ENCODE results near the gene NTF3.

NTF3 gene

GRCh38 chr12:5459051-5459782 is 27.3 kb downstream of the NTF3 start:
- DNase-seq, result peak; percentile 37

DNA sequence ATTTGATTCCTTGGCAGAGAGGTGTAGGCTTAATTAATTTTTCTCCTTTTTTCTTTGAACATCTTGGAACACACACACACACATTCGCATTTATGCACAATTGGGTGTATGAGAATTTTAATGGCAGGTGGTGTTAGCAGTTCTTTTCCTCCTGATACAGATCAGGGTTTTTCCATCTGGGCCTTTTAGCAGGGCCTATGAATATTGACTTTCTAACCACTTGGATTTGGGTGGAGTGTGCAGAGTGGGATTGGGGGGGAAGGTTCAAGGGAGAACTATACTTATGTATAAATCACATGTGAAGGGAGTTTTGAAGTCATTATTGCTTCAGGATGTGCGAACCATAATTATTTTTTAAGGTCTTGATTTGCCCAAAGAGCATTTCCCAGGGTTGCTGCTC is 28.9 kb downstream of the NTF3 start:
- no peak for DNase-seq

- no peak for DNase-seq
These were observed 30.1 kb downstream of the NTF3 start for GRCh38 chr12:5461966-5462365.

DNA sequence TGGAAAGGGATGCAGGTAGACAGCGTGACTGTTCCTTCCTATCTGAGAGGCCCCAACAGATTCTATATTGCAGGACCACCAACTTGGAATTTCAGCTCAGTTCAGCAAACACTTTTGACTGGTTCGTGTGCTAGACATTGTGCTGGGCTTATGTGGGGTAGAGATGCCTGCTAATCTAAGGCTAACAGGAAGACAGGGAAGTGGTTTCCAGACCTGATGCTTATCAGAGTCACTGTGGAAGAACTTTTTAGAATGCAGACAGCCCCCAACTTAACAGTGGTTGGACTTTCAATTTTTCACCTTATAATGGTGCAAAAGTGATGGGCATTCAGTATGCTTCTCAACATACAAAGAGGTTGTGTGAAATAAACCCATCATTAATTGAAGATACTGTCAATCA is 32.2 kb downstream of the NTF3 start:
- DNase-seq, result peak; percentile 9

- no peak for DNase-seq
These were observed 33.5 kb downstream of the NTF3 start for GRCh38 chr12:5465384-5465783.

- no peak for DNase-seq
These were observed 34.6 kb downstream of the NTF3 start for GRCh38 chr12:5466521-5466960.

DNA sequence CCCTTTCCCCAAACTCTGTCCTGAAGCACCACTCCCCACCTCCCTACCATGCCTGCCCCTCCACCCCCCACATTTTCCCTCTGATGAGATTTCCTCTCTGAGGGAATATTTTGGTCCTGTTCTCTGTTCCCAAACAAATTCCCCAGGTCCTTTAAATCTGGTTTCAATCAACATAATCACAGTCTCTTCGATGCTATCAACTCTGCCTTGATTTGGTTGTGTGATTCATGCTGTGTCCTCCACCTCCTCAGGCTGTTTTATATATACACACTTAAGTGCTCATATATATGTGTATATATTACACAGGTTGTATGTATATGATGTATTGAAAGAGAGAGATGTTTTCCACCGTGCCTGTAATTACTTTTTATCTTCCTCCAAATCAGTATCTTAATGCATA is 36.0 kb downstream of the NTF3 start:
- DNase-seq, result no peak

DNA sequence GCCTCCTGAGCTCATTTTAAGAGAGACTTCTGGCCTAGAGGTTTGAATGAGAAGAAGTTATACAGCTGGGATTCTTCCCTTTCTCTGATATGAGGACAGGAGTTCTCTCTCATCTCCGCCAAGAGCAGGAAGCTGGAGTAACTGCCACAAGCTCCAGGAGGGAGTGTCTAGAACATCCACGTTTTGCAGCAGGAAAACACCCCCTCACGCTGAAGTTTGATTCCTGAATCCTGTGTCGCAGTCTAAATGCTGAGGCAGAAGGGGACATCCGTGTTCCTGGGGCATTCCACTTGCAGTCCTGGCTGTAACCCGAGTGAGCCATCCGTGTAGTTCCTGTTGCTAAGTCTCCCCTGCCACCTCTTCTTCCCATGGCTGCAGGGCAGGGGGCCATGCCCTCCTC is 38.3 kb downstream of the NTF3 start:
- no peak for DNase-seq

DNA sequence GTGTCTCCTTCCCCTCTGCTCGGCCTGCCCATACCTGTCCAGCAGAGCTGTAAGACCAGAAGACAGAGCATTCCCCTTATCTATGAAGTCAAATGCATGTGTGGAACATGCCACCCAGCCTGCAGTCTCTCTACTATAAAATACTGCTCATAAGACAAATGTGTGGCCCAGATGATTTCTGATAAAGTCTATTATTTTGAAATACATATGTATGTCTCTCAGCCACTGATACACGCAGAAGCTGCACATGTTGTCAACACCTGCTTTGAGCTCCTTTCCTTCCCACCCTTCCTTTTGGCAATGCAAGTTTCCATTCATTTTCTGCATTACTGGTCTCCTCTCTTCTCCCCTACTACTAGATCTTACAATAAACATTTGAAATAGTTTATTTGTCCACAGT is 38.8 kb downstream of the NTF3 start:
- DNase-seq, result no peak

- DNase-seq, result no peak
These were observed 41.3 kb downstream of the NTF3 start for GRCh38 chr12:5473076-5473782.

DNA sequence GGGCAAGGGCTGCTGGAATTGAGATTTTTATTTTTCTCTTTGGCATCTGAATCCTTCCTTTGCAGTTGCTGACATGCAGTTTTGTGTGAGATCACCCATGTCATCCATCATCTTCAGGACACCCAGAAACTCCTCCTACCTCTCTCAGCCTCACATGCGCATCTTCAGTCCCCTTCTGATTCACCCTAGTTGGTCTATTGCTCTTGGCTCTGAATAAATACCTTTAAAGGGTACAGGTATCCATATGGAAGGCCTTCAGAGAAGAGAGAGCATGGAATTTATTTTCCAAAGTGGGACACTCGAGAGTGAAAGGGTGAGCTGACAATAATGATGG is 41.8 kb downstream of the NTF3 start:
- DNase-seq, result no peak

GRCh38 chr12:5476356-5476755 is 44.4 kb downstream of the NTF3 start:
- no peak for DNase-seq

DNA sequence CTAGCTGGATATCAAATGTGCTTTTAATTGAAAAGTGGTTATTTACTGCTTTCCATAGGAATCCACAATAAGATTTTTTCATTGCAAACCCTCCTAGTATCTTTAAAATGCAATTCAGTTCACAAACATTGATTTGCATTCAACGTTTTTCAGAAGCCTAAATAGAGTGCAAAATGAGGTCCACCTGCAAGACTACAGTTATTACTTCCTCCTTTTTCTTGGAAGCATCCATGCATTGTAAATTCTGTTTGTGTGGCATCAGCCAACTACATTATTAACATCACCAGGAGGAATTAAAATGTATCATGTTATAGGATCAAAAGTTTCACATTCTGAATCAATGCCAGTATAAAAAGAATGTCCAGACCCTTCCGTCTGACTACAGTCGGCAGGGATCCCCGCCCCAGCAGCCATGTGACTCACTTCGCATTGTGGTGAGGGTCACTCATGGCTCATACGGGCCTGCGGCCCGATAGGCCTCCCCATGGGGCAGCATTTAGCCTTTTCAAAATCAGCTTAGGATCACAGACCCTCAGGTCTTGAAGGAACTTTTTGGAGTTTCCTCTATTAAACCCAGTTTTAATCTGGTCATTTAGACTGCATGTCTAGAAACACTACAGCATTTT is 46.3 kb downstream of the NTF3 start:
- DNase-seq, result no peak

GRCh38 chr12:5479761-5480160 is 47.9 kb downstream of the NTF3 start:
- DNase-seq, result no peak

- DNase-seq, result no peak
These were observed 48.5 kb downstream of the NTF3 start for GRCh38 chr12:5480218-5480937.

DNA sequence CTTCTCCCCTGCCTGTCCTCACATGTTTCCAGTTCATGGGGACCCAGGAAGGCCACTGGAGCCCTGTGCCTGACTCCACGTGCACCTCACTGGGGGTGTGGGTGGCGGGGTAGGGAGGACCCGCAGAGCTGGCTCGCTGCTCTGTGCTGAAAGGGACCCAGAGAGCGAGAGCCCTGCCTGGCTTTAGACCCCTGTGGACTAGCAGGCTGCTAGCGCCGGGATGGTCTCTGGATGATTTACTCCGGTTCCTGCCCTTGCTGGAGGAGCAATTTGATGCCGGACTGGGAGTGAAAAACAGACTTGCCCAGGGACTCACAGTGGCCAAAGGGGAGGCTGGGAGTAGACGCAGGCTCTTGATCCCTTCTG is 49.0 kb downstream of the NTF3 start:
- DNase-seq, result no peak

DNA sequence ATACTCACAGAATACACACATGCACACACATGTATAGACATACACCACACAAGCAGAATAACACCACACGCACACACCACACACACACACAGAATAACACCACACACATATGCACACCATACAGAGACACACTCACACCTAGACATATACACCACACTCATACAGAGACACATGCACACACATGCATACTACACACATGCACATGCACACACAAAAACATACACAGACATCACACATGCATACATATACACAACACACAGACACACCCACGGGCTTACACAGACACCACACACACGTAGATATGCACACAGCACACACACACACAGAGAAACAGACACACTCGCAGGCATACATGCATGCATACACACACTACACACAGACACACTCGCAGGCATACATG is 49.7 kb downstream of the NTF3 start:
- DNase-seq, result no peak

GRCh38 chr12:5484426-5484825 is 52.5 kb downstream of the NTF3 start:
- no peak for DNase-seq

- DNase-seq, result no peak
These were observed 53.5 kb downstream of the NTF3 start for GRCh38 chr12:5485454-5485853.

DNA sequence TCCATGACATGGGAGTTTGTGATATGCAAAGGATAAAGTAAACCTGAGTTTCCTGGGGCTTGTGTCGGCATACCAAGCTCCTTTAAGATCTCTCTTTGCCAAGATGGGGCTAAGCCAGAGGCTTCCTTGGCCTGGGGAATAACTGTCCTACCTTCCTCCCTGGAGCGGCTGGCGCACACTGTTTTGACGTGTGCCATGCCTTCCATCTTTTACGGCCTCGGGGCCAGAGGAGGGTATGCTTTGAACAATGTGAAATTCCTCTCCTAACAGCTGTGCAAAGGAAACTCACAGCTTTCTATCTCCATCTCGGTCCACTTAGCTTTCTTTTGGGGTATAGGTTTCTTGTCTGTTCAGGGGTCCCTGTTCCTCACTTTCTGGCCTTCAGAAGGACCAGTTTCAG is 55.2 kb downstream of the NTF3 start:
- no peak for DNase-seq

DNA sequence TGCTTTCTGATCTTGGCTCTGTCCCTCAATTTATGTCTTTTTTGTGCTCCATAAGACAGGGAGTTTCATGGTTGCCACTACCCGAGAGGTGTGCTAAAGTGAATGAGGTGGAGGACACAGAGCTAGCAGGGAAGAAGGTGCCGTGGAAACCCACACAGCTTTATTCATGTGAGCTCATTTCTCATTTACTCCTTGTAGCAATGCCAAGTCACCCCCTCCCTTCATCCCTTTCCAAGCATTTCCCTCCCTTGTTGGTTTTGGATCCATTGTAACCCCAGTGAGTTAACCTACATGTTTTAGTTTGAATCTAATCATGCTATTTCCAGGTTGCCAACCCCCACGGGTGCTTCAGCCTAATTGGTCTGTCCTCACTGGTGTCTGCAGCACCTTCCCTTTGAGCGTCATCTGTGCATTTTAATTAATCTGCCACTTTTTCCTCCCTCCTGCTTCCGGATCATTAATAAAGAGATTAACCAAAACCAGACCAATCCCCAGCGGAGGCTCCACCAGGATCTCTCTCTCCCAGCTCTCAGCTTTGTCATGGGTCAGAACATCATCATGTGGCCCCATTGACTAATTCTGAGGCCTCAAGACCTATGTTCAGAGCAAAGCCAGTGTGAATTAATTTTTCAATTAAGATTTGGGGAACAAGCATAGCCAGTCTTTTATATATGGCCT is 56.2 kb downstream of the NTF3 start:
- DNase-seq, result no peak

DNA sequence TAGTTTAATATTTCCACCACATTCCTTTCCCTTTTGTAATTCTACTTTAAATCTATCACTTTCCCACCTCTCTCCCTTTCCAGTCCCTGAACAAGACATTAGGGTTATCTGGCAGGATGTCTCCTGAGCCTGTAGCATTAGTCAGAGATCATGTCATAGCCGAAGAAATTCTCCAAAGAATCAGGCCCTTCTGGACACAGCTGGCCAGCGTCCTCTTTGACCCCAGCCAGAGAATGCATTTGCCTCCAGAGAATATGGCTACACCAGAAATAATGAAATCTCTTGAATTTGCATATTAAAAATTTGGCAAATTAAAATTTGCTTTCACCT is 56.7 kb downstream of the NTF3 start:
- no peak for DNase-seq

DNA sequence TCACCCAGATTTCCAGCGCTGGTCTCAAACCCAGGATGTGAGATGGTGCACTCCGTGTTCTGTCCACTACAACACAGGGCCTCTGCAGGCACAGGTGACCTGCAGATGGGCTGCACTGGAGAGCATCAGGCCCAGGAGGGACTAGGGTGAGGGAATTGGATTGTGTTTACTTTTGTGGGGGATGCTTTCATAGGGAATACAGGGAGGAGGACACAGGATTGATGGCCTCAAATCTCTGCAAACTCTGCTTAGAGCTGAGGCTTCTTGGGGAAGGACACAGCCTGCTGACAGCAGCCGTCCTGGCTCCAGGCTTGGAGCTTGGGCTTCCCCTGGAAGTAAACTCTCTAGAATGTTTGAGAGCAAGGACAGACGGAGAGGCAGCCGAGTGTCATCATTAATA is 57.1 kb downstream of the NTF3 start:
- DNase-seq, result no peak

All from hematopoietic multipotent progenitor cell treated with erythropoietin and hydrocortisone succinate and interleukin-3 and kit ligand, for 6 days (in vitro differentiated cells).